SIG-M5 treated with dmso at 0.1 percent for 504 hours (cell line): Measurements from ENCODE around the gene RNASE3.
"Not testable (repeated sequence)": the region's sequence is repeated elsewhere in the genome, so short reads cannot be mapped to it uniquely, and the experiment has no call there.

Experiments used
- DNase-seq: peaks from one replicate; lab custom pipeline; 2025; ENCODE audit not compliant: unreplicated experiment; lab: John Stamatoyannopoulos, UW

RNASE3 gene

GRCh38 chr14:20891126-20891825 lies at the start of gene RNASE3:
RNASE3 (plus strand) TSS chr14:20891385; CDS start chr14:20891687, 302 bp downstream.
- peak; percentile 91 for DNase-seq

DNA sequence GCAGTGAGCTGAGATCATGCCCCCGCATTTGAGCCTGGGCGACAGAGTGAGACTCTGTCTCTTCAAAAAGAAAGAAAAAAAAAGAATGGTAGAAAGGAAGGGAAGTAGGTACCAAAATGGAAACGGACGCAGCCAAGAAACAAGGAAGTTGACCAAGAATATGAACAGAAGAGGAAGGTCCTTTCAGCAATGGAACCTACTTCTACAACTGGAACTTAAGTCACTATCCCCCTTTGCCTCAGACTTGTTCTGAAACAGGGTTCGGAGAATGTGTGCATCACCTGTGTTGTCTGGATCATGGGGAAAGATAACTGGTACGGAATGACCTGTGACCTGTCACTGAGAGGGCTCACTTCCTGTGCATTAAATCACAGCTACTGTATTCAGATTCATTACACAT lies 44.6 kb upstream of the RNASE3 start:
- DNase-seq, result peak; percentile 62

DNA sequence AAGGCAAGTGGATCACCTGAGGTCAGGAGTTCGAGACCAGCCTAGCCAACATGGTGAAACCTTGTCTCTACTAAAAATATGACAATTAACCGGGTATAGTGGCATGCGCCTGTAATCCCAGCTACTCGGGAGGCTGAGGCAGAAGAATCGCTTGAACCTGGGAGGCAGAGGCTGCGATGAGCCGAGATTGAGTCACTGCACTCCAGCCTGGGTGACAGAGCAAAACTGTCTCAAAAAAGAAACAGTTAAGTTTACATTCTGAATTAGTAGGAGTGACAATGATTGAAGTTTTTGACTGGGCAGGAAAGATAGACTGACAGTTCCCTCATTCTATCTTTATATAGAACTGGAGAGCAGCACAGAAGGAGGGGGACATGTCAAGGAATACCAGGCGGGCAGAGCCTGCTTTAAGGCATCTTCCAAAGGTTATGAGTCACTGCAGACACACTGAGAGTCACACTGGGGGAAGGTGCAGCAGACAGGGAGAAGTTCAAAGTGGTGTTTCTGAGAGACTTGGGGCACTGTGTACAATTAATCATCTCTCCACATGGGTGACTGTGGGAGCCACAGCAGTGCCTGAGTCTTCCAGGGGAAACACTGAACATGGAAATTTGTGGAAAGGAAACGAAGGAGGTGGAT lies 42.8 kb upstream of the RNASE3 start:
- DNase-seq, result peak; percentile 69

DNA sequence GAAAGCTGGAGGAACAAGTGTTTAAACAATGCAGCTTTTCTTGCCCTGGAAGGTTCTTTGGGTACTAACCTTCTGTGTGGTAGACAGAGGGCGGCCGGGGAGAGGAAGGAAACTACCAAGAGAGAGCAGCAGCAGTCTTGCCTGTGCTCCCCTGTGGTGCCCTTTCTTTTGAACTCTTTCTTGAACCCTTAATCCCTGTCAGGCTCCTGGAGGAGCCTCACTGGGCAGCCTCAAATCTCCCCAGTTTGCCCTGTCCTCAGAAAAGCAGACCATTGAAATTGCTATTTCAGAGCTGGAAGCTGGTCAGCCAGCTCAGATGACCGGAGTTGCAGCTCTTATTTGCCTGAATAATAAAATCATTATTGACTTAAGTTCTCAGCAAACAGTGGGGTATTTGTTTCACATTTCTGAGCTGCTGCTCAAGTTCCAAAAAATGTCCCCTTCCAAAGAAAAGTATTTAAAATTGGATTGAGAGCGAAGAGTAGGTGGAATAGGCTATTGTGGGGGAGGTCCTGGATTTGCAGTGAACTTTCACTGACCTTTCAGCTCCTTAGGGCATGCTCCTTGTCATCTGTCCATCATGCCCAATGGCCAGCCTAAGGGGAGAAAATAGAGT lies 42.1 kb upstream of the RNASE3 start:
- peak; percentile 30 for DNase-seq

GRCh38 chr14:20853042-20853441 lies 38.1 kb upstream of the RNASE3 start:
- DNase-seq, result no peak

GRCh38 chr14:20855652-20856291 lies 35.4 kb upstream of the RNASE3 start:
- DNase-seq, result peak; percentile 88

GRCh38 chr14:20857207-20857606 lies 34.0 kb upstream of the RNASE3 start:
- no peak for DNase-seq

DNA sequence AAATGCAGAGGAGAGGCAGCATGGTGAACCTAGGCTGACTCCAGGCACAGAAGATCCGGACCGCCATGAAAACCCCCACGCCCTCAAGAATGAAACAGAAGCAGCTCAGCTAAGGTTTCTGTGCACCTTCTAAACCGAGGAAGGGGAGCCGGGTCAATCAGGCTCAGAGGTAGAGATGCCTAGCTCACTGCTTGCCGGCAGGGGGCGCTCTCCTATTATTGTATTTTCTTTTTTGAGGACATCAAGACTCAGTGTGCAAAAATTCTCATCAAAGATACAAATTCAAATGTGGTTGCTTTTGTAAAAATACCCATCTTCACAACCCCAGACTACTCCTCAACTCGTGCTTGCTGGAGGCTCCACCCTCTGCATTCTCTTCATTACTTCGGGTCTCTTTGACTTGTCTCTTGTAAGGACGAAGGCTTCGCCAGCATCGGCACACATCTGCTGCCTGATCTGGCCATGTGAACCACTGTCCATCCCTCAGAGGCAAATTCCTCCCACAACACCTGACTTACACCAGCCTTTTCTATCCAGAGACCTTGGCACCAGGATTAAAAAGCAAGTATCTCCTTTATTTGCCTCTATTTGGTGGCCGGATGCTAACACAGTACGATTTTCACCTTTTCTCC lies 33.4 kb upstream of the RNASE3 start:
- DNase-seq, result peak; percentile 72

DNA sequence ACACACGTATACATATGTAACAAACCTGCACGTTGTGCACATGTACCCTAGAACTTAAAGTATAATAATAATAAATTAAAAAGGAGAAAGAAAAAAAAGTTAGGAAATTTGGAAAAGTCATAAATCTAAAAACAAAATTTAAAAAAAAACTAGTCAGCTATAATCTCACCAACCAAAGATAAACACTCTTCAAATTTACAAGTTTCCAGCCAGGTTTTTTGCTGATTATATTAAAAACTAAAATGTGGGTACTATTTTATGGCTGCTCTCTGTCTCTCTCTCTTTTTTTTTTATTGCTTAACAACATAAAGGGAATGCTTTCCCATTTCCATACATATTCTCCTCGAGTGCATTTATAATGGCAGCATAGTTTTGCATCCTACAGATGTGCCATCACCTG lies 25.0 kb upstream of the RNASE3 start:
- no peak for DNase-seq

DNA sequence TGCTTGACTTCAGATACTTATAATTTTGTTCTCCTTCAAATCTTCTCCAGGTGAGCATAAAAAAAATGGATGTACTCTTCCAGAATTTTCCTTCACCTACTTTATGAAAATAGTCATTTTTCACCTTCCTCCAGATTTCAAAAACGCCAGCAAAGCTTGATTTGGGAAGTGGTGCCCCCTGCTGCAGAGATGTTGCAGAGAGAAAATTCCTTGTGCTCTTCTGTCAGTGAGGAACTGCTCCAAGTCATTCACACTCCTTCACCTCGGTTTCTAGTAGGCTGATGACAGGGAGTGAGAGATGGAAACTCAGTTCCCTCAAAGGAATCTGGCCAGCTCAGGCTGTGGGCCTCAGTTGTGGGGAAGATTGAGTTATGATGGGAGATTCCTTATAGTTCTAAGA lies 24.2 kb upstream of the RNASE3 start:
- DNase-seq, result peak; percentile 6

GRCh38 chr14:20873370-20874177 lies 17.6 kb upstream of the RNASE3 start:
- DNase-seq, result peak; percentile 70

- DNase-seq, result no peak
These were observed 14.2 kb upstream of the RNASE3 start for GRCh38 chr14:20877016-20877415.

GRCh38 chr14:20878695-20879094 lies 12.5 kb upstream of the RNASE3 start:
- no peak for DNase-seq

- peak; percentile 35 for DNase-seq
These were observed 10.0 kb upstream of the RNASE3 start for GRCh38 chr14:20881229-20881628.

GRCh38 chr14:20882787-20883186 lies 8.4 kb upstream of the RNASE3 start:
- DNase-seq, result not testable (repeated sequence)

DNA sequence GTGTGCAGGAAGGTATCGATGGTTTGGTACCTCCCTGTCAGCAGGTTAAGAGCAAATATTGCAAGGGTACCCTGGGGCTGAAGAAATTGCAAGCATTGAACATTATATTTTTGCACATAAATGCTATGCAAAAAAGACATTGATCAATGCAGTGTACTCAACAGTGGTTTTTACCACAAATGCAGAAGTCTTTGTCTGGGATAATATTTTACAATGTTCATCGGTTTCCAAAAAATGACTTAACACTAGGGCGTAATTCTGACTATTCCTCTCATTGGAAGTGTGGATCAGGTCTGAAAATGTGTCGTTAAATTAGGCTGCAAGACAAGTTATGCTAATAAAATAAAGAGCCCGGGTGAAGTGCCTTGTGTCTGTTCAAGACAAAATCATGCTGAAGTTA lies 2.8 kb upstream of the RNASE3 start:
- peak; percentile 54 for DNase-seq

- not testable (repeated sequence) for DNase-seq
These were observed 4.1 kb downstream of the RNASE3 start for GRCh38 chr14:20895322-20895721.

- DNase-seq, result peak; percentile 88
These were observed 13.3 kb downstream of the RNASE3 start for GRCh38 chr14:20904393-20905029.

DNA sequence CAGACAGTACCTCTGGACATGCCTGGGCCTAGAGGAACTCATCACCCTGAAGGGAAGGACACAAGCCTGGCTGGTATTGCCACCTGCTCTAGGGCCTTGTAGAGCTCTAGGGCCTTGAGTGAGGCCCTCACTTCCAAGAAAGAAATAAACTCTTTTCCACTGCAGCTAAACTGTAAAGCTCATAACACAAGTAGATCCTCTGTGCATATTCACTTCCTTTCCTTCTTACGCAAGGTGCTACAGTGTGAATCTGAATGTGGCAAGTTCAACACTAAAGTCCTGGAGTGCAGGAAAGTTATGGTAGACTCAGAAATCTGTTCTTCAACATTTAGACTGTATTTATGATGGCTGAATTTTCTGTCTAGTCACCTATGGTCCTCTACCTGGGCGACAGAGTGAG lies 14.5 kb downstream of the RNASE3 start:
- DNase-seq, result peak; percentile 85

- no peak for DNase-seq
These were observed 16.0 kb downstream of the RNASE3 start for GRCh38 chr14:20907214-20907613.
